ENCODE data around the gene SUGCT.

GRCh38 chr7:40700653-40701421 is 566.0 kb downstream of the SUGCT start:
- TF ChIP-seq POLR2A (IDR thresholded peaks at IDR 0.05) (no peak), CTCF (IDR thresholded peaks at IDR 0.05) (no peak)
